H1 (cell line): ENCODE measurements around the gene P3H3. TPM values are rescaled to one million over a fixed set of nuclear protein-coding genes. Genes with fewer than 3 reads are reported as not detected.

ENCODE experiments used
- CTCF ChIA-PET: fragments of 300-600 bp; sonication (Branson Sonifier 250); formaldehyde crosslinking; loops from one replicate; lab custom pipeline; 2021; ENCODE audit not compliant: partially characterized antibody; lab: Charles Lee
- POLR2A ChIA-PET: fragments of 300-600 bp; sonication (Branson Sonifier 250); formaldehyde crosslinking; loops from one replicate; lab custom pipeline; 2021; ENCODE audit warnings: inconsistent platforms; ENCODE audit not compliant: partially characterized antibody; lab: Charles Lee
- DNase-seq, 2 experiments: peaks; one replicate each; pipeline versions ENCODE4 v3.0.0 to v3.0.0-alpha.2; 2010 to 2022; ENCODE audit warnings: low spot score in 2 of 2, low read depth in 1 of 2, mixed read lengths in 1 of 2
- FAIRE-seq: peaks from 2 replicates; lab custom pipeline; 2011; peaks lifted over from hg19 to GRCh38; lab: Jason Lieb, UNC
- H2AFZ ChIP-seq: 2 replicates; pipeline ENCODE4 v1.8.1; 2012; ENCODE audit warnings: low read length, inconsistent platforms
- H2AK5ac ChIP-seq: 2 replicates; pipeline ENCODE4 v1.6.1; 2013; ENCODE audit warnings: low read depth, low read length
- H2BK120ac ChIP-seq: replicated peaks from 2 replicates; pipeline ENCODE3; 2013; ENCODE audit warnings: low read depth, low read length, inconsistent platforms
- H2BK12ac ChIP-seq: 2 replicates; pipeline ENCODE4 v1.6.1; 2013; ENCODE audit warnings: low read depth, low read length
- H2BK15ac ChIP-seq: 2 replicates; pipeline ENCODE4 v1.6.1; 2013; ENCODE audit warnings: low read length
- H2BK20ac ChIP-seq: 2 replicates; pipeline ENCODE4 v1.6.1; 2013; ENCODE audit warnings: low read length
- H2BK5ac ChIP-seq: 2 replicates; pipeline ENCODE4 v1.6.1; 2013; ENCODE audit warnings: low read depth, low read length
- H3K14ac ChIP-seq: 2 replicates; pipeline ENCODE4 v1.6.1; 2013; ENCODE audit warnings: inconsistent platforms; ENCODE audit not compliant: insufficient read length
- H3K18ac ChIP-seq: 2 replicates; pipeline ENCODE4 v1.6.1; 2013; ENCODE audit warnings: low read length; ENCODE audit errors: extremely low read depth
- H3K23ac ChIP-seq: 2 replicates; pipeline ENCODE4 v1.6.1; 2013; ENCODE audit warnings: inconsistent platforms; ENCODE audit not compliant: insufficient read length
- H3K23me2 ChIP-seq: 2 replicates; pipeline ENCODE4 v1.6.1; 2013; ENCODE audit warnings: low read depth, low read length
- H3K27ac ChIP-seq: 2 replicates; pipeline ENCODE4 v1.6.1; 2011; ENCODE audit warnings: low read depth, low read length, inconsistent platforms
- H3K27me3 ChIP-seq, 4 experiments: replicated peaks in 1 of 4; 1 replicate in 1 of 4; 2 replicates in 3 of 4; pipeline versions ENCODE4 v1.6.1 to v1.8.1; 2011 to 2013; ENCODE audit warnings: low read length in 3 of 4, mild to moderate bottlenecking in 3 of 4, inconsistent platforms in 2 of 4, mixed read lengths in 2 of 4, moderate library complexity in 1 of 4; ENCODE audit not compliant: control insufficient read depth in 3 of 4, insufficient read depth in 3 of 4; ENCODE audit errors: extremely low read depth in 1 of 4
- H3K36me3 ChIP-seq, 4 experiments: 2 replicates each; pipeline versions ENCODE4 v1.6.1 to v1.8.1; 2011 to 2013; ENCODE audit warnings: mild to moderate bottlenecking in 4 of 4, low read length in 3 of 4, moderate library complexity in 2 of 4, control low read depth in 1 of 4, inconsistent platforms in 1 of 4; ENCODE audit not compliant: insufficient read depth in 4 of 4, control insufficient read depth in 2 of 4
- H3K4ac ChIP-seq: replicated peaks from 2 replicates; pipeline ENCODE3; 2013; ENCODE audit warnings: low read length, low read depth, mixed read lengths, inconsistent platforms; ENCODE audit not compliant: insufficient read length
- H3K4me1 ChIP-seq, 4 experiments: replicated peaks in 1 of 4; 1 replicate in 1 of 4; 2 replicates in 3 of 4; pipeline versions ENCODE4 v1.6.1 to v1.8.1; 2011 to 2013; ENCODE audit warnings: low read length in 3 of 4, inconsistent platforms in 2 of 4, mixed read lengths in 1 of 4; ENCODE audit not compliant: insufficient read depth in 4 of 4, control insufficient read depth in 3 of 4
- H3K4me2 ChIP-seq, 2 experiments: 2 replicates each; pipeline versions ENCODE4 v1.6.1 to v1.8.1; 2011 to 2013; ENCODE audit warnings: low read depth in 2 of 2, low read length in 2 of 2, control low read depth in 1 of 2, inconsistent platforms in 1 of 2, mild to moderate bottlenecking in 1 of 2; ENCODE audit not compliant: insufficient read depth in 1 of 2
- H3K4me3 ChIP-seq, 4 experiments: fragments of 200-600, 300-600 bp in 1 of 4; sonication (generic), shearing (Covaris generic), sonication (Bioruptor Twin) in 1 of 4; 2 replicates each; pipeline versions ENCODE4 v1.5.1 to v1.8.1; 2011 to 2016; ENCODE audit warnings: low read length in 4 of 4, low read depth in 3 of 4, control low read depth in 2 of 4, inconsistent platforms in 2 of 4, mild to moderate bottlenecking in 2 of 4, mixed read lengths in 1 of 4, moderate library complexity in 1 of 4; ENCODE audit not compliant: insufficient read depth in 2 of 4; ENCODE audit errors: extremely low read depth in 1 of 4
- H3K56ac ChIP-seq: replicated peaks from 2 replicates; pipeline ENCODE3; 2013; ENCODE audit warnings: low read depth, mild to moderate bottlenecking, mixed read lengths, low read length, inconsistent platforms; ENCODE audit not compliant: insufficient read length
- H3K79me1 ChIP-seq: 2 replicates; pipeline ENCODE4 v1.6.1; 2013; ENCODE audit warnings: low read depth, low read length, control low read depth
- H3K79me2 ChIP-seq, 2 experiments: 2 replicates each; pipeline versions ENCODE4 v1.6.1 to v1.8.1; 2012 to 2013; ENCODE audit warnings: low read length in 2 of 2, mild to moderate bottlenecking in 2 of 2, inconsistent platforms in 1 of 2; ENCODE audit not compliant: insufficient read depth in 2 of 2, control insufficient read depth in 1 of 2
- H3K9ac ChIP-seq, 4 experiments: replicated peaks in 1 of 4; 1 replicate in 1 of 4; 2 replicates in 3 of 4; pipeline versions ENCODE4 v1.6.1 to v1.8.1; 2011 to 2013; ENCODE audit warnings: low read depth in 3 of 4, low read length in 3 of 4, control low read depth in 2 of 4, mild to moderate bottlenecking in 2 of 4, moderate library complexity in 2 of 4, inconsistent platforms in 1 of 4; ENCODE audit errors: extremely low read depth in 1 of 4
- H3K9me3 ChIP-seq, 2 experiments: 2 replicates each; pipeline versions ENCODE4 v1.6.1 to v1.8.1; 2012 to 2013; ENCODE audit warnings: mild to moderate bottlenecking in 2 of 2, moderate library complexity in 2 of 2, control low read depth in 1 of 2, inconsistent platforms in 1 of 2, low read depth in 1 of 2, low read length in 1 of 2, mixed read lengths in 1 of 2; ENCODE audit not compliant: insufficient read depth in 2 of 2
- H4K20me1 ChIP-seq, 2 experiments: replicated peaks in 1 of 2; 2 replicates each; pipeline versions ENCODE3 to v1.8.1; 2011 to 2013; ENCODE audit warnings: inconsistent platforms in 2 of 2, low read length in 2 of 2, mild to moderate bottlenecking in 1 of 2; ENCODE audit not compliant: insufficient read depth in 2 of 2, control insufficient read depth in 1 of 2
- H4K5ac ChIP-seq: 2 replicates; pipeline ENCODE4 v1.6.1; 2013; ENCODE audit warnings: low read length, low read depth, mixed read lengths, inconsistent platforms; ENCODE audit not compliant: insufficient read length
- H4K8ac ChIP-seq: 2 replicates; pipeline ENCODE4 v1.8.0; 2013; ENCODE audit warnings: mild to moderate bottlenecking, moderate library complexity, low read length, inconsistent platforms; ENCODE audit not compliant: insufficient read depth; ENCODE audit errors: extremely low read depth
- H4K91ac ChIP-seq: replicated peaks from 2 replicates; pipeline ENCODE3; 2013; ENCODE audit warnings: low read length, mixed read lengths, inconsistent platforms; ENCODE audit not compliant: insufficient read length
- CHD1 ChIP-seq: IDR thresholded peaks from 2 replicates; pipeline ENCODE4 v1.6.1; 2012; ENCODE audit warnings: low read depth, low read length, improper control_type of control experiment
- CTBP2 ChIP-seq: IDR thresholded peaks from 2 replicates; pipeline ENCODE4 v1.7.0; 2011; ENCODE audit warnings: borderline replicate concordance, mild to moderate bottlenecking, moderate library complexity, mixed read lengths, low read length; ENCODE audit not compliant: insufficient read depth, insufficient read length
- EP300 ChIP-seq, 2 experiments: IDR thresholded peaks; 1 replicate in 1 of 2; 2 replicates in 1 of 2; pipeline ENCODE4 v1.6.1; 2011 to 2012; ENCODE audit warnings: low read depth in 2 of 2, low read length in 2 of 2, mild to moderate bottlenecking in 2 of 2, borderline replicate concordance in 1 of 2, inconsistent platforms in 1 of 2, moderate library complexity in 1 of 2
- POLR2AphosphoS5 ChIP-seq: IDR thresholded peaks from 2 replicates; pipeline ENCODE4 v1.6.1; 2011; ENCODE audit warnings: low read depth, low read length
- RAD21 ChIP-seq, 2 experiments: IDR thresholded peaks in 1 of 2; conservative IDR thresholded peaks in 1 of 2; 2 replicates each; pipeline ENCODE4 v1.6.1; 2011; ENCODE audit warnings: low read depth in 2 of 2, low read length in 2 of 2, improper control_type of control experiment in 1 of 2, inconsistent platforms in 1 of 2, mild to moderate bottlenecking in 1 of 2, moderate library complexity in 1 of 2
- SIX5 ChIP-seq: IDR thresholded peaks from 2 replicates; pipeline ENCODE4 v1.6.1; 2011; ENCODE audit warnings: mild to moderate bottlenecking, low read depth, low read length
- WGBS, 2 experiments: shearing (Covaris generic) in 1 of 2; methylation state at CpG; one replicate each; pipeline versions ENCODE4 v1.1.6 to v1.1.7; 2013 to 2015; ENCODE audit warnings: low lambda C conversion rate in 2 of 2, mixed read lengths in 2 of 2, inconsistent platforms in 1 of 2, low coverage in 1 of 2, missing lambda C conversion rate in 1 of 2; ENCODE audit not compliant: insufficient replicate concordance in 2 of 2, insufficient coverage in 1 of 2, insufficient read length in 1 of 2; ENCODE audit errors: extremely low coverage in 1 of 2, missing lambda C conversion rate in 1 of 2; 5-methylcytosine and 5-hydroxymethylcytosine counted together
- polyA plus RNA-seq, 7 experiments: library from polyadenylated mRNA; depleted of rRNA in 3 of 7; stranded (reverse) in 5 of 7; unstranded in 2 of 7; fragments of >200 nt in 5 of 7; fragments of 200-250 nt in 2 of 7; gene quantifications; 1 replicate in 5 of 7; 2 replicates in 1 of 7; 4 replicates in 1 of 7; pipeline versions ENCODE4 v1.2.1 to v1.2.3, GENCODE V29; 2011 to 2013; ENCODE audit warnings: missing spikeins in 2 of 7, mixed read lengths in 2 of 7
- total RNA-seq: library from RNA; stranded (reverse); fragmentation: NEBNext Ultra II Directional; extraction: Animal tissue kit (Norgen Biotek cat#: 25700); gene quantifications from 2 replicates; pipeline ENCODE4 v1.2.1, GENCODE V29; 2021
- TF ChIP-seq, protein P1 (sequence below): IDR thresholded peaks from 2 replicates; pipeline ENCODE4 v1.6.1; 2012; ENCODE audit warnings: inconsistent platforms
- TF ChIP-seq, protein P2 (sequence below): IDR thresholded peaks from 2 replicates; pipeline ENCODE4 v1.6.1; 2012; ENCODE audit warnings: inconsistent platforms
- TF ChIP-seq, protein P3 (sequence below): IDR thresholded peaks from 2 replicates; pipeline ENCODE4 v1.6.1; 2011; ENCODE audit warnings: low read length, improper control_type of control experiment

P3H3 gene
- total and polyA plus RNA-seq, 2 of the 8 experiments (the other 6 are each of a cell fraction or from before 2014, with no cell fraction given), result 22.9 to 43.5 TPM

DNA sequence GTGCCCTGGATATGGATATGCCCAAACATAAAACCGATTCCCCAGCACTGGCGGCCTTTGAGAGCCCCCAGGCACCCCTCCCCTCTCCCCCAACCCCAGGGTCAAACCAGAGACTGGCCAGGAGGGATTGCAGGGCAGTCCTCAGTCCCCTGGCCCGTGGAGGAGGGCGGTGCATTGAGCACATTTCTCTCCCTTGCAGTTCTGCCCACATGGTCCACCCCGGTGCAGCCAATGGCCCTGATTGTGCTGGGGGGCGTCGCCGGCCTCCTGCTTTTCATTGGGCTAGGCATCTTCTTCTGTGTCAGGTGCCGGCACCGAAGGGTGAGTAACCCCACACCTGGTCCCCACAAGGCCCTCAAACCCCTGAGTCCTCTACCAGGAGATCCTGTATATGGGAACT lies 10.0 kb upstream of the P3H3 start:
- DNase-seq (peak in 1 of 2 experiments; percentile 77), FAIRE-seq (no peak)
- Histone ChIP-seq H3K4me1 (peaks cover 4 to 46% (median 27%) of the 10 kb centered on the region in 4 experiments), H3K56ac (no peak overlapping the region), H3K4me3 (peak overlapping the region in 3 of 4 experiments; percentile 27 to 46 (median 27); a peak in 5 of 8 replicates), H2BK15ac (peak overlapping the region; percentile 99; the same call in 1 of the 2 replicates), H3K36me3 (no peaks in the 10 kb centered on the region; a peak in 1 of 8 replicates), H3K23ac (no peak overlapping the region), H4K8ac (no peak overlapping the region; the same call in 1 of the 2 replicates), H3K4me2 (peak overlapping the region; percentile 53 to 94), H3K27ac (no peak overlapping the region), H2AK5ac (peak overlapping the region; percentile 100), H2BK20ac (peak overlapping the region; percentile 75; the same call in 1 of the 2 replicates), H4K5ac (peak overlapping the region; percentile 55), H4K20me1 (peaks cover 0 to 6% of the 10 kb centered on the region in 2 experiments), H3K23me2 (peaks cover 20% of the 10 kb centered on the region), H2AFZ (no peak overlapping the region), H2BK5ac (peak overlapping the region; percentile 60), H3K4ac (no peak overlapping the region), H3K9ac (no peak overlapping the region), H3K18ac (peak overlapping the region; percentile 80; the same call in 1 of the 2 replicates), H2BK120ac (no peak overlapping the region), H3K27me3 (peaks cover 0 to 6% (median 1%) of the 10 kb centered on the region in 4 experiments; a peak in 4 of 7 replicates), H3K79me2 (no peaks in the 10 kb centered on the region), H2BK12ac (peak overlapping the region; percentile 95), H3K79me1 (no peaks in the 10 kb centered on the region; the same call in 1 of the 2 replicates), H3K14ac (no peak overlapping the region), H3K9me3 (peaks cover 0 to 2% of the 10 kb centered on the region in 2 experiments; a peak in 1 of 4 replicates), H4K91ac (peak overlapping the region; percentile 100)
- POLR2A ChIA-PET, result interaction anchor here (1.1 to 27.1 kb wide), 9 partner anchors 10 to 58 kb away, joined by 3 to 388 read pairs (median 4); partner anchors contain the start of genes CDCA3, GNB3, P3H3 and PTMS
- CTCF ChIA-PET, result interaction anchor here (2.0 to 23.7 kb wide), 3 partner anchors 39 to 64 kb away, joined by 5 to 532 read pairs (median 296); partner anchors contain the start of genes CD4, LAG3, MLF2 and PTMS
- WGBS, 2 experiments, result 41% methylated on average over 8 of the region's 10 CpGs; no CpG with 5 or more reads in 1 of the 2 experiments
- TF ChIP-seq CTBP2 (no peak), RAD21 (IDR thresholded peaks at IDR 0.05 in 1 of 2, conservative IDR thresholded peaks at IDR 0.05 in 1 of 2; ENCODE audit: low read depth in 2 of 2, low read length in 2 of 2) (no peak), CHD1 (no peak), SIX5 (no peak), EP300 (IDR thresholded peaks at IDR 0.05; ENCODE audit: borderline replicate concordance in 1 of 2, low read depth in 2 of 2, low read length in 2 of 2) (peak; percentile 4 to 56; a peak in 2 of 3 replicates), POLR2AphosphoS5 (0 out of 2 replicates have a peak, but pooled peaks have one; percentile 19)
- TF ChIP-seq, protein P1, sequence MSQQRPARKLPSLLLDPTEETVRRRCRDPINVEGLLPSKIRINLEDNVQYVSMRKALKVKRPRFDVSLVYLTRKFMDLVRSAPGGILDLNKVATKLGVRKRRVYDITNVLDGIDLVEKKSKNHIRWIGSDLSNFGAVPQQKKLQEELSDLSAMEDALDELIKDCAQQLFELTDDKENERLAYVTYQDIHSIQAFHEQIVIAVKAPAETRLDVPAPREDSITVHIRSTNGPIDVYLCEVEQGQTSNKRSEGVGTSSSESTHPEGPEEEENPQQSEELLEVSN, result peak; percentile 43; the same call in 1 of the 2 replicates
- TF ChIP-seq, protein P2, sequence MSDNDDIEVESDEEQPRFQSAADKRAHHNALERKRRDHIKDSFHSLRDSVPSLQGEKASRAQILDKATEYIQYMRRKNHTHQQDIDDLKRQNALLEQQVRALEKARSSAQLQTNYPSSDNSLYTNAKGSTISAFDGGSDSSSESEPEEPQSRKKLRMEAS, result peak; percentile 62; the same call in 1 of the 2 replicates
- TF ChIP-seq, protein P3, sequence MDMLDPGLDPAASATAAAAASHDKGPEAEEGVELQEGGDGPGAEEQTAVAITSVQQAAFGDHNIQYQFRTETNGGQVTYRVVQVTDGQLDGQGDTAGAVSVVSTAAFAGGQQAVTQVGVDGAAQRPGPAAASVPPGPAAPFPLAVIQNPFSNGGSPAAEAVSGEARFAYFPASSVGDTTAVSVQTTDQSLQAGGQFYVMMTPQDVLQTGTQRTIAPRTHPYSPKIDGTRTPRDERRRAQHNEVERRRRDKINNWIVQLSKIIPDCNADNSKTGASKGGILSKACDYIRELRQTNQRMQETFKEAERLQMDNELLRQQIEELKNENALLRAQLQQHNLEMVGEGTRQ, result peak; percentile 58
